HCT116 (cell line): Measurements from ENCODE around the gene CTXND1. TPM values are rescaled to one million over a fixed set of nuclear protein-coding genes. Genes with fewer than 3 reads are reported as not detected.

Source experiments
- ATAC-seq: fragments of 200-7000 bp; cut with Tn5 transposase; 2 replicates; pipeline ENCODE4 v1.9.1; 2020; ENCODE audit warnings: mild to moderate bottlenecking, moderate library complexity
- BruUV-seq: library from RNA; stranded (reverse); fragments of 400-500 nt; replicated peaks from 2 replicates; lab custom pipeline; 2021; lab: Mats Ljungman, UMichigan
- CTCF ChIA-PET: fragments of 300-600 bp; sonication (Branson Sonifier 250); formaldehyde crosslinking; loops from one replicate; lab custom pipeline; 2021; ENCODE audit warnings: antibody characterized with exemption; lab: Charles Lee
- POLR2A ChIA-PET: fragments of 300-600, 350-600 bp; sonication (Branson Sonifier 250); formaldehyde crosslinking; loops from one replicate; lab custom pipeline; 2021; ENCODE audit warnings: antibody characterized with exemption; lab: Charles Lee
- RAD21 ChIA-PET, 2 experiments: fragments of 300-600 bp; sonication (Branson Sonifier 250); formaldehyde crosslinking; loops; one replicate each; lab custom pipeline; 2023; ENCODE audit warnings: low total read pairs in 2 of 2; ENCODE audit not compliant: uncharacterized antibody in 2 of 2, unreplicated experiment in 2 of 2, low non-redundant PET in 1 of 2; lab: Charles Lee
- DNase-seq: peaks from one replicate; pipeline ENCODE4 v3.0.0-alpha.2; 2010; ENCODE audit warnings: low read depth, low spot score
- H2AFZ ChIP-seq: fragments of 200-600 bp; shearing (Covaris generic), sonication (generic); 2 replicates; pipeline ENCODE4 v1.6.1; 2017; ENCODE audit warnings: low read depth, mixed run types, mixed read lengths, antibody characterized with exemption, low read length; ENCODE audit not compliant: poor library complexity, severe bottlenecking
- H3K27ac ChIP-seq: 2 replicates; pipeline ENCODE4 v1.5.1; 2012; ENCODE audit warnings: low read depth, low read length
- H3K27me3 ChIP-seq: fragments of 200-600 bp; sonication (generic); 2 replicates; pipeline ENCODE4 v1.6.1; 2016; ENCODE audit warnings: mixed run types, low read length, mixed read lengths; ENCODE audit not compliant: insufficient read depth
- H3K36me3 ChIP-seq, 2 experiments: fragments of 200-500 bp in 1 of 2; fragments of 200-600 bp in 1 of 2; sonication (Bioruptor generic) in 1 of 2; sonication (generic) in 1 of 2; 2 replicates each; pipeline versions ENCODE4 v1.5.1 to v1.6.1; 2014 to 2016; ENCODE audit warnings: low read length in 2 of 2, inconsistent platforms in 1 of 2, mixed read lengths in 1 of 2, mixed run types in 1 of 2; ENCODE audit not compliant: insufficient read depth in 2 of 2, control insufficient read depth in 1 of 2
- H3K4me1 ChIP-seq, 2 experiments: fragments of 200-600 bp in 1 of 2; sonication (generic) in 1 of 2; 2 replicates each; pipeline versions ENCODE4 v1.5.1 to v1.6.1; 2012 to 2017; ENCODE audit warnings: low read length in 2 of 2, inconsistent platforms in 1 of 2, mild to moderate bottlenecking in 1 of 2, mixed read lengths in 1 of 2, mixed run types in 1 of 2, moderate library complexity in 1 of 2; ENCODE audit not compliant: insufficient read depth in 2 of 2, control insufficient read depth in 1 of 2
- H3K4me2 ChIP-seq: fragments of 200-600 bp; sonication (generic); 2 replicates; pipeline ENCODE4 v1.6.1; 2017; ENCODE audit warnings: mixed run types, low read length, mixed read lengths
- H3K4me3 ChIP-seq, 2 experiments: fragments of 200-600 bp in 1 of 2; sonication (generic) in 1 of 2; replicated peaks in 1 of 2; 2 replicates each; pipeline ENCODE4 v1.5.1; 2011 to 2016; ENCODE audit warnings: low read length in 2 of 2, control low read depth in 1 of 2, low read depth in 1 of 2, mild to moderate bottlenecking in 1 of 2, mixed read lengths in 1 of 2, mixed run types in 1 of 2
- H3K79me2 ChIP-seq: fragments of 200-600 bp; sonication (generic); 2 replicates; pipeline ENCODE4 v1.6.1; 2017; ENCODE audit warnings: mild to moderate bottlenecking, mixed run types, low read length, moderate library complexity, mixed read lengths; ENCODE audit not compliant: insufficient read depth
- H3K9ac ChIP-seq: fragments of 200-600 bp; sonication (generic); 2 replicates; pipeline ENCODE4 v1.6.1; 2016; ENCODE audit warnings: low read length, mixed read lengths
- H3K9me2 ChIP-seq: fragments of 200-600 bp; sonication (generic), shearing (Covaris generic); 2 replicates; pipeline ENCODE4 v1.6.1; 2017; ENCODE audit warnings: mixed run types, mild to moderate bottlenecking, moderate library complexity; ENCODE audit not compliant: insufficient read depth
- H3K9me3 ChIP-seq, 2 experiments: fragments of 200-500 bp in 1 of 2; fragments of 200-600 bp in 1 of 2; sonication (Bioruptor generic) in 1 of 2; sonication (generic) in 1 of 2; 2 replicates each; pipeline ENCODE4 v1.6.1; 2014 to 2017; ENCODE audit warnings: low read length in 2 of 2, mixed read lengths in 2 of 2, inconsistent platforms in 1 of 2, low read depth in 1 of 2, mild to moderate bottlenecking in 1 of 2, mixed run types in 1 of 2, moderate library complexity in 1 of 2; ENCODE audit not compliant: control insufficient read depth in 1 of 2, insufficient read depth in 1 of 2
- H4K20me1 ChIP-seq: fragments of 200-600 bp; sonication (generic), shearing (Covaris generic); 2 replicates; pipeline ENCODE4 v1.6.1; 2017; ENCODE audit warnings: mixed run types, mild to moderate bottlenecking, moderate library complexity; ENCODE audit not compliant: insufficient read depth
- CBX3 ChIP-seq: IDR thresholded peaks from 2 replicates; pipeline ENCODE4 v1.6.1; 2012; ENCODE audit warnings: low read depth
- CTCF ChIP-seq, 3 experiments: fragments of 200-600 bp in 1 of 3; sonication (generic) in 1 of 3; IDR thresholded peaks in 2 of 3; conservative IDR thresholded peaks in 1 of 3; 2 replicates each; pipeline ENCODE4 v1.5.1; 2012 to 2017; ENCODE audit warnings: low read depth in 2 of 3, low read length in 2 of 3, antibody characterized with exemption in 1 of 3, borderline replicate concordance in 1 of 3, control low read depth in 1 of 3, mild to moderate bottlenecking in 1 of 3, mixed read lengths in 1 of 3, mixed run types in 1 of 3, moderate library complexity in 1 of 3; ENCODE audit not compliant: insufficient read depth in 1 of 3
- EGR1 ChIP-seq: IDR thresholded peaks from 2 replicates; pipeline ENCODE4 v1.6.1; 2012; ENCODE audit warnings: low read depth
- EZH2 ChIP-seq: fragments of 200-600 bp; sonication (generic); IDR thresholded peaks from 2 replicates; pipeline ENCODE4 v1.6.1; 2017; ENCODE audit warnings: antibody characterized with exemption, mixed run types
- FOSL1 ChIP-seq: IDR thresholded peaks from 2 replicates; pipeline ENCODE4 v1.6.1; 2012; ENCODE audit warnings: low read depth
- JUND ChIP-seq: IDR thresholded peaks from 2 replicates; pipeline ENCODE4 v1.6.1; 2012
- POLR2A ChIP-seq: IDR thresholded peaks from 2 replicates; pipeline ENCODE4 v1.7.0; 2011; ENCODE audit warnings: borderline replicate concordance; ENCODE audit not compliant: insufficient read depth, insufficient read length; ENCODE audit errors: extremely low read depth
- POLR2AphosphoS5 ChIP-seq: IDR thresholded peaks from 2 replicates; pipeline ENCODE4 v1.6.1; 2011; ENCODE audit warnings: mild to moderate bottlenecking, low read depth, low read length, moderate library complexity
- SIN3A ChIP-seq: IDR thresholded peaks from 2 replicates; pipeline ENCODE4 v1.6.1; 2012; ENCODE audit warnings: low read depth
- SP1 ChIP-seq: IDR thresholded peaks from 2 replicates; pipeline ENCODE4 v1.6.1; 2012; ENCODE audit warnings: low read depth
- SRF ChIP-seq: IDR thresholded peaks from 2 replicates; pipeline ENCODE4 v1.6.1; 2012; ENCODE audit warnings: low read depth
- TCF7L2 ChIP-seq: IDR thresholded peaks from 2 replicates; pipeline ENCODE4 v1.7.0; 2011; ENCODE audit warnings: borderline replicate concordance, inconsistent platforms; ENCODE audit not compliant: insufficient read depth, insufficient read length; ENCODE audit errors: extremely low read depth
- ZFX ChIP-seq: fragments of 450-650 bp; IDR thresholded peaks from 2 replicates; pipeline ENCODE4 v1.6.1; 2017
- intact Hi-C: fragments of 100-400 bp; cut with micrococcal nuclease; formaldehyde crosslinking; loops from 2 replicates; pipeline ENCODE4 v1.10.0; 2022
- total RNA-seq: library from RNA; stranded (reverse); gene quantifications from one replicate; pipeline ENCODE4 v1.2.1, GENCODE V29; 2021; ENCODE audit not compliant: unreplicated experiment
- TF ChIP-seq, protein P1 (sequence below): IDR thresholded peaks from 2 replicates; pipeline ENCODE4 v1.6.1; 2011; ENCODE audit warnings: mild to moderate bottlenecking, low read length, moderate library complexity; ENCODE audit not compliant: insufficient replicate concordance; ENCODE audit errors: extremely low read depth
- TF ChIP-seq, protein P2 (sequence below): IDR thresholded peaks from 2 replicates; pipeline ENCODE4 v1.6.1; 2012

The CTXND1 gene
- total RNA-seq, 1 experiment from 2014 or later = not detected

DNA sequence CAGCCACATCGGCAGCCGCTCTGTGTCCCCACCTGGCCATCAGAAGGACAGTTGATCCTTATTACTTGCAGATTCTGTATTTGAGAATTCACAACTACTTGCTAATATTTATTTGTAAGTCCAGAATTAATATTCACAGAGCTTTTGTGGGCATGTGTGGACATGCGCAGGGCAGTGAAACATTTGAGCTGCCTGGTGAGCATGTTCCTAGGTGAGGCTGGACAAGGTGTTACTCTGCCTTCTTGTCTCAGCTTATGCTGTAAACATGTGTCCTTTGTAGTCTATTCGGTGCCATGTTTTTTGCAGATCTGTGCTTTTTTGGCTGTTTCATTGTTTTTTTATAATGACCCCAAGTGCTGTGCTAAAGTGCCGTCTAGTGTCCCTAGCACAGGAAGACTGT lies 83.6 kb downstream of the CTXND1 start (continued):
- TF ChIP-seq, protein P1, sequence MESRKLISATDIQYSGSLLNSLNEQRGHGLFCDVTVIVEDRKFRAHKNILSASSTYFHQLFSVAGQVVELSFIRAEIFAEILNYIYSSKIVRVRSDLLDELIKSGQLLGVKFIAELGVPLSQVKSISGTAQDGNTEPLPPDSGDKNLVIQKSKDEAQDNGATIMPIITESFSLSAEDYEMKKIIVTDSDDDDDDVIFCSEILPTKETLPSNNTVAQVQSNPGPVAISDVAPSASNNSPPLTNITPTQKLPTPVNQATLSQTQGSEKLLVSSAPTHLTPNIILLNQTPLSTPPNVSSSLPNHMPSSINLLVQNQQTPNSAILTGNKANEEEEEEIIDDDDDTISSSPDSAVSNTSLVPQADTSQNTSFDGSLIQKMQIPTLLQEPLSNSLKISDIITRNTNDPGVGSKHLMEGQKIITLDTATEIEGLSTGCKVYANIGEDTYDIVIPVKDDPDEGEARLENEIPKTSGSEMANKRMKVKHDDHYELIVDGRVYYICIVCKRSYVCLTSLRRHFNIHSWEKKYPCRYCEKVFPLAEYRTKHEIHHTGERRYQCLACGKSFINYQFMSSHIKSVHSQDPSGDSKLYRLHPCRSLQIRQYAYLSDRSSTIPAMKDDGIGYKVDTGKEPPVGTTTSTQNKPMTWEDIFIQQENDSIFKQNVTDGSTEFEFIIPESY = no peak
- TF ChIP-seq ZFX (no peak), EZH2 (no peak), SP1 (no peak), JUND (no peak), SIN3A (no peak), POLR2AphosphoS5 (no peak), EGR1 (no peak)
- TF ChIP-seq, protein P2, sequence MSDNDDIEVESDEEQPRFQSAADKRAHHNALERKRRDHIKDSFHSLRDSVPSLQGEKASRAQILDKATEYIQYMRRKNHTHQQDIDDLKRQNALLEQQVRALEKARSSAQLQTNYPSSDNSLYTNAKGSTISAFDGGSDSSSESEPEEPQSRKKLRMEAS = no peak

DNA sequence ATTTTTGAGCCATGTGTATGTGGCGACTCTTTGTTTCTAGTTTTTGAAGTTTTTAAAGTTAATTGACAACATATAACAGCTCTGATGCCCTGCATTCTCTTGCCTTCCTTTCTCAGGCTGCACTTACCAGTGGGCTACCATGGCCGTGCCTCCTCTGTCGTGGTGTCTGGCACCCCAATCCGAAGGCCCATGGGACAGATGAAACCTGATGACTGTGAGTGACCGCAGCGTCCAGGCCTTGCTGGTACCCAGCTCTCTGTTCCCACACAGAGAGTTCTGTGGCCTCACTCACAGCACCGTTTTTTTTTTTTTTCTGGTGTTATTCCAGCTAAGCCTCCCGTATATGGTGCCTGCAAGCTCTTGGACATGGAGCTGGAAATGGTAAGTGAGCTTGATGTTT lies 84.1 kb downstream of the CTXND1 start:
- Histone ChIP-seq H3K27me3 (no peaks in the 10 kb centered on the region), H4K20me1 (no peaks in the 10 kb centered on the region), H3K9me3 (no peaks in the 10 kb centered on the region), H3K36me3 (0 out of 4 replicates have a peak, but pooled peaks cover 0 to 2% of the 10 kb centered on the region in 2 experiments), H3K9ac (no peak overlapping the region), H3K9me2 (no peaks in the 10 kb centered on the region), H3K27ac (no peak overlapping the region), H3K4me3 (no peak overlapping the region), H3K4me1 (no peaks in the 10 kb centered on the region), H3K4me2 (no peak overlapping the region), H3K79me2 (no peaks in the 10 kb centered on the region), H2AFZ (no peak overlapping the region)
- DNase-seq = no peak
- ATAC-seq = no peak
- CTCF ChIA-PET = no interaction called here
- no TSS peak for BruUV-seq
- TF ChIP-seq SRF (no peak), TCF7L2 (no peak), CBX3 (no peak), POLR2A (no peak), ZFX (no peak), CTCF (IDR thresholded peaks at IDR 0.05 in 2 of 3, conservative IDR thresholded peaks at IDR 0.05 in 1 of 3; ENCODE audit: borderline replicate concordance in 1 of 3, insufficient read depth in 1 of 3, low read depth in 2 of 3, low read length in 2 of 3) (no peak), FOSL1 (no peak)
- TF ChIP-seq, protein P1 = no peak
- POLR2A ChIA-PET = no interaction called here
- RAD21 ChIA-PET = interaction anchor here in 1 of 2 experiments (0.7 kb wide), 1 partner anchor 11 kb away, joined by 3 read pairs; no protein-coding TSS in a partner anchor
- intact Hi-C loops = no loop called here
